ENCODE measurements around the gene ZBTB38. TPM values are rescaled to one million over a fixed set of nuclear protein-coding genes. Genes with fewer than 3 reads are reported as not detected.

The ZBTB38 gene
- total RNA-seq, 1 donor from 2014 or later = 101 TPM

- Histone ChIP-seq H3K27me3 (no peaks in the 10 kb centered on the region), H3K36me3 (peaks cover 0 to 14% of the 10 kb centered on the region in 2 donors), H3K4me3 (peak overlapping the region; percentile 52 to 61), H3K4me1 (peaks cover 6 to 37% of the 10 kb centered on the region in 2 donors), H3K9me3 (no peaks in the 10 kb centered on the region), H3K27ac (peak overlapping the region; percentile 98 to 99)
- DNase-seq (ENCODE audit: low spot score in 2 of 2) = peak; percentile 26 to 83
- TF ChIP-seq CTCF (IDR thresholded peaks at IDR 0.05) = peak; percentile 29 to 60 (median 59)
- intact Hi-C loops (cut with DNase I) = loop anchor here (2.0 kb wide), 1 partner anchor 19 kb away; no protein-coding TSS in a partner anchor
Observed at GRCh38 chr3:141370065-141370533, 1.8 kb downstream of the ZBTB38 start.

- DNase-seq (ENCODE audit: low spot score in 2 of 2) = no peak
- H3K27ac ChIP-seq = no peak overlapping the region
- H3K4me3 ChIP-seq = no peak overlapping the region
- TF ChIP-seq CTCF (IDR thresholded peaks at IDR 0.05) = no peak
- H3K4me1 ChIP-seq = peaks cover 6 to 25% of the 10 kb centered on the region in 2 donors
- no peaks in the 10 kb centered on the region for H3K9me3 ChIP-seq
- intact Hi-C loops (cut with DNase I) = loop anchor here (2.0 kb wide), 1 partner anchor 17 kb away; no protein-coding TSS in a partner anchor
- H3K36me3 ChIP-seq = peaks cover 0 to 20% of the 10 kb centered on the region in 2 donors
- H3K27me3 ChIP-seq = no peaks in the 10 kb centered on the region
Observed at GRCh38 chr3:141371882-141372281, 3.6 kb downstream of the ZBTB38 start.

GRCh38 chr3:141372656-141373055 lies 4.4 kb downstream of the ZBTB38 start:
- intact Hi-C loops (cut with DNase I) = no loop called here
- H3K36me3 ChIP-seq = peaks cover 0 to 22% of the 10 kb centered on the region in 2 donors

GRCh38 chr3:141373232-141373631 lies 4.9 kb downstream of the ZBTB38 start:
- no peaks in the 10 kb centered on the region for H3K9me3 ChIP-seq
- peaks cover 0 to 22% of the 10 kb centered on the region in 2 donors for H3K36me3 ChIP-seq
- peaks cover 2 to 13% of the 10 kb centered on the region in 2 donors for H3K4me1 ChIP-seq
- TF ChIP-seq CTCF (IDR thresholded peaks at IDR 0.05) = no peak
- no peak overlapping the region for H3K27ac ChIP-seq
- intact Hi-C loops (cut with DNase I) = no loop called here
- H3K27me3 ChIP-seq = no peaks in the 10 kb centered on the region
- DNase-seq (ENCODE audit: low spot score in 2 of 2) = no peak
- H3K4me3 ChIP-seq = no peak overlapping the region

More at GRCh38 chr3:141372656-141373055, 4.4 kb downstream of the ZBTB38 start:
- H3K4me1 ChIP-seq = peaks cover 6 to 17% of the 10 kb centered on the region in 2 donors
- no peak for TF ChIP-seq CTCF (IDR thresholded peaks at IDR 0.05)
- no peak overlapping the region for H3K27ac ChIP-seq
- H3K4me3 ChIP-seq = no peak overlapping the region
- no peaks in the 10 kb centered on the region for H3K9me3 ChIP-seq
- DNase-seq (ENCODE audit: low spot score in 2 of 2) = no peak
- H3K27me3 ChIP-seq = no peaks in the 10 kb centered on the region

GRCh38 chr3:141373768-141374526 lies 5.6 kb downstream of the ZBTB38 start:
- no peaks in the 10 kb centered on the region for H3K9me3 ChIP-seq
- no peak for DNase-seq (ENCODE audit: low spot score in 2 of 2)
- intact Hi-C loops (cut with DNase I) = no loop called here
- H3K27ac ChIP-seq = no peak overlapping the region
- no peak for TF ChIP-seq CTCF (IDR thresholded peaks at IDR 0.05)
- peaks cover 2 to 13% of the 10 kb centered on the region in 2 donors for H3K4me1 ChIP-seq
- H3K36me3 ChIP-seq = peaks cover 0 to 22% of the 10 kb centered on the region in 2 donors
- no peak overlapping the region for H3K4me3 ChIP-seq
- no peaks in the 10 kb centered on the region for H3K27me3 ChIP-seq

Data from ascending aorta (tissue), 2 donors.